NCI-H1436 (cell line): ENCODE results near the gene PPIF.
"Not testable (repeated sequence)": the region's sequence is repeated elsewhere in the genome, so short reads cannot be mapped to it uniquely, and the experiment has no call there.

Experiments
- DNase-seq: peaks from one replicate; lab custom pipeline; 2025; lab: John Stamatoyannopoulos, UW

Gene PPIF

DNA sequence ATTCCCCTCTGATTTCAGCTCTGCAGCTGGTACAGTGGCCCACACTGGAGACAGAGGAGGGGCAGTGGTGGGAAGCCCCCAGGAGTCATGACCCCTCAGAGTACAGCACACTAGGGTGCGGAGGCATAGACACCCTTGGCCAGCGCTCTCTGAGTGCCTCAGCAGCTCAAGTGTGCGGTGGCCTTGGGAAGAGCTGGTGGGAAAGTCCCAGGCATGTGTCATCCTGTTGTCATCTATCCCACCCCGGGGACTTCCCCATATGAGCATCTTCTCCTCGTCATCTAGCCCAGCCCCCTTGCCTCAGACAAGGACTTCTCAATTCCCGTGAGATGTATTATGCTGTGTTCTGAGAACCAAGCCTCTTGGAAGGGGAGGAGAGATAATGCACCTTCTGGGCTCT lies 15.6 kb upstream of the PPIF start:
- no peak for DNase-seq

DNA sequence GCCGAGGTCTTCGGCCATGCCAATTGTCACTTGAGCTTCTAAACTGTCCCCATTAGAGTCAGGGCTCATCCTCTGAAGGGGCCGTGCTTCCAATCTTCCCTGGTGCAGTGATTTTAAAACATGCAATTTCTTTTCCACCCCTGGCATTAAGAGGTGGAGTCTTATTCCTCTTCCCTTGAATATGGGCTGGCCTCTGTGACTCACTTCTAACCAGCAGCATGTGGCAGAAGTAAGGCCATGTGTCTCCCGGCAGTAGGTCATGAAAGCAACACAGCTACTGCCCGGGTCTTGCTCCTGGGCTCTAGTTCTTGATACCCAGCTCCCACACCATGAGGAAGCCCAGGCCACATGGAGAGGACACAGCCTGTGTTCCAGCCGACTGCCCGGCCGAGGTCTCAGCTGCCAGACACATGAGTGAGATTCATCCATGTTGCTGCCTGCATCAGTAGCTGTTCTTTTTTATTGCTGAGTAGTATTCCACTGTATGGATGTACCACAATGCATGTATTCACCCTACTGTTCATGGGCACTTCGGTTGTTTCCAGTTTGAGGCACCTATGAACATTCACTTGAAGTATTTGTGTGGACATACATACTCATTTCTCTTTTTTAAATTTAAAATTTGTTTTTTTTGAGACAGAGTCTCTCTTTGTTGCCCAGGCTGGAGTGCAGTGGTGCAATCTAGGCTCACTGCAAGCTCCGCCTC lies 14.5 kb upstream of the PPIF start:
- not testable (repeated sequence) for DNase-seq

DNA sequence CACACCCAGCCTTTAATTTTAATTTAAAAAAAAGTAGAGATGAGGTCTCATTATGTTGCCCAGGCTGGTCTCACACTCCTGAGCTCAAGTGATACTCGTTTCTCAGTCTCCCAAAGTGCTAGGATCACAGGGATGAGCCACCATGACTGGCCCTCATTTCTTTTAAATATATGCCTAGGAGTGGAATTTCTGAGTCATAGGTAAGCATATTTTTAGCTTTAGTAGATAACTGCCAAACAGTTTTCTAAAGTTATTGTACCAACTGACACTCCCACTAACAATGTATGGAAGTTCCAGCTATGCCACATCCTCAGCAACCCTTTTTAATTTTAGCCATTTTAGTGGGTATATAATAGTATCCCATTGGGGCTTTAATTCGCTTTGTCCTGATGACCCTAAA lies 13.8 kb upstream of the PPIF start:
- no peak for DNase-seq

DNA sequence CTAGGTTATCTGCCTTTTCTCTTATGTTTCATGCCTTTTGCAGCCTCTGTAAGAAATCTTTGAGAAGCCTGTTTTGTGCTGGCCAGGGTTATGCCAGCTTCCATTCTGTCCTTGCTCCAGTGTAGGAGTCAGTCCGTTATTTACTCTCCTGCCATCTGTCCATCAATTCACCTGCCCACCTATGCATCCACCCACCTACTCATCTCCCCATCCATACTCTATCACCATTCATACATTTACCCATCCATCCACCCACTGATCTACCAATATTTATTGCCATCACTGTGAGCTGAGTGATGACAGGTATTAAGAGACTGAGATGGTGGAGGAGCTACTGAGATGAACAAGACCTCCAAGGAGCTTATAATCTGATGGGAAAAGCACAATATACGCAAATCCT lies 12.7 kb upstream of the PPIF start:
- no peak for DNase-seq

DNA sequence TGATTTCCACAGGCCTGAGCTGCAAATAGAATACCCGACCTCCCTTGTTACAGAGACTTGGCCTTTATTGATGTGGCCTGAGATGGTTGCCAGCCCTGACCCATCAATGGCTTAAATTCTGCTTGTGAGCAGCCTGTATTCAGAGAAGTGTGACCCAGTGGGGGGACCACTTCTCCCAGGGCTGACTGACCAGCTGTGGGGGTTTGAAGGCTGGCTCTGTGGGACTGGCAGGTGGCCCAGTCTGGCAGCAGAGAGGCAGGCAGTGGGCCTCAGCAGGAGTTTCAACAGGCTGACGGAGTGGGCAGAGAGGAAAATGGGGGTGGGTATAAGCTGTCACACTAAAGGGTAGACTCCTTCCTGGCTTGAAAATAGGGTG lies 12.2 kb upstream of the PPIF start:
- DNase-seq: no peak

DNA sequence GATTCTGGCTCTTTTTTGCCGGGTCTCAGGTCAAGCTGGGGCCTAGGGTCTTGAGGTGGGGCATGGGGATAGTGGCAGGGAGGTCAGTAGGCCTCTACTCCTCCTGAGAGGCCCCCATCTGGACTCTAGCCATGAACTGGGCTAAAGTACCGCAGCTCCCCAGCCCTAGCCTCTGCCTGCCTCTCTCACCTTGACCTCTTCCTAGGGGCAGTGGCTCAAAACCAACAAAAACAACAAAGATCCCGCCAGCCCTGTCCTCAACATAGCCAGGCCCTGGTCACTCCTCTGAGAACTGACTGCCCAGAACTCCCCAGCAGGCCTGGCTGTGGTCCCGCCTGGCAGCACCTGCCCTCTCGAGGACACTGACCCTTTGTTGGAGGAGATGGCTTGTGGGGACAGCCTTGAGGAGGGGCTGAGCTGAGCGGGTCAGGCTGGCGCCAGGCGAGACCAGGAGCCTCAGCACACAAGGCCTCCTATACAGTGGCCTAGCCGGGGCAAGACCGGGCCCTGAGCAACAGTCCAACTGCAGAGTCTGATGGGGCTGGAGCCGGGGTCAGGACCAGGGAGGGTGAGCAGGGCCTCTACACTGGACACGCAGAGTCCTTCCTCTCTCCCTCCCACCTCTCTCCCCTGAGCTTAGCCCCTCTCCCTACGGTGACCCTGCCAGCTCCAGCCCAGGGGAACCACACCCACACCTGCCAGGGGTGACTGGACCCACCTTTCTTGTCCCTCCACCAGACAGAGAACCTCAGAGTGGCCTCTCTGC lies 11.6 kb upstream of the PPIF start:
- DNase-seq: no peak

DNA sequence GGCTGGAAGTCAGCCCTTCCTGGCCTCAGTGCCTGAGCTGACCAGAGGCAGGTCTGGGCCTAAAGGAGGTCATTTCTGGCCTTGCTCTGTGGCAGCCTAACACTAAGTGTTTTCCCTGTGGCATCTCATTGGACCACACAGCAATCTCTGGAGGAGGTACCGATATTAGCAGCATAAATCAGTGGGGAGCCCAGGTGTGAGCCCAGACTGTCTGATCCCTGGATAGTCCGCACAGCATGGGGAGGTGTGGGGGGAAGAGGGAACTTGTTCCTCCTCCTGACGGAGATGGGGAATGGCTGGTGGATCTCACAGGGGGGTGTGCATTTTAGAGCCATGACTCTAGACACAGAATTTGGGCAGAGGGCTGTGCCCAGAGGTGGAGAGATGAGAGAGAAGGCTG lies 11.0 kb upstream of the PPIF start:
- no peak for DNase-seq

DNA sequence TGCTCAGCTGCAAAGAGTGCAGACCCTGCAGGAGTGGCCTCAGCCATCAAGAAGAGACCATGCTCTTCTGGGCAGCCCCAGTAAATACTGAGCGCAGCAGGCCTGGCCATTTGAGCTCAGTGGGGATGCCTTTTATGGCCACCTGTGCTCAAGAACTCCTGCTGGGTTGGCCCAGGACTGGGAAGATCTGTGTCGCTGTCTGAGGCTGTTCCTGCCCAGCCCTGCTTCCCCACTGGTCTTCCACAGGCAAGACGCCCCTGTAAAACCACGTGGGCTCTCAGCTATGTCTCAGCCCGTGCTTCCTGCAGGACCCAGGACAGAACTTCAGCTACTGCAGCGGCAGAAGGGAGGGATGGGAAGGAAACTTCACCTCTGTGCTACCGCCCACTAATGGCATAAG lies 10.5 kb upstream of the PPIF start:
- no peak for DNase-seq

DNA sequence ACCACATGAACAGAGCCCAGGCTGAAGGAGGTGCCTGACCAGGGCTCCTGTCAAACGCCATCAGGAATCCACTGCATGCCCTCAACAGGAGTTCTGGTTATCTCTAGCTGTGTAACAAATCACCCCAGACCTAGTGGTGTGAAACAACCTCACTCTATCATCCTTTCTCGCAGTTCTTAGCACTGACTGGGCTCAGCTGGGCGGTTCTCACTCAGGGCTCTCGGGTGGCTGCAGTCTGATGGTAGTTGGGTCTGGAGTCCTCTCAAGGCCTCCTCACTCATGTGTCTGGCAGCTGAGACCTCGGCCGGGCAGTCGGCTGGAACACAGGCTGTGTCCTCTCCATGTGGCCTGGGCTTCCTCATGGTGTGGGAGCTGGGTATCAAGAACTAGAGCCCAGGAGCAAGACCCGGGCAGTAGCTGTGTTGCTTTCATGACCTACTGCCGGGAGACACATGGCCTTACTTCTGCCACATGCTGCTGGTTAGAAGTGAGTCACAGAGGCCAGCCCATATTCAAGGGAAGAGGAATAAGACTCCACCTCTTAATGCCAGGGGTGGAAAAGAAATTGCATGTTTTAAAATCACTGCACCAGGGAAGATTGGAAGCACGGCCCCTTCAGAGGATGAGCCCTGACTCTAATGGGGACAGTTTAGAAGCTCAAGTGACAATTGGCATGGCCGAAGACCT lies 9.3 kb upstream of the PPIF start:
- not testable (repeated sequence) for DNase-seq

DNA sequence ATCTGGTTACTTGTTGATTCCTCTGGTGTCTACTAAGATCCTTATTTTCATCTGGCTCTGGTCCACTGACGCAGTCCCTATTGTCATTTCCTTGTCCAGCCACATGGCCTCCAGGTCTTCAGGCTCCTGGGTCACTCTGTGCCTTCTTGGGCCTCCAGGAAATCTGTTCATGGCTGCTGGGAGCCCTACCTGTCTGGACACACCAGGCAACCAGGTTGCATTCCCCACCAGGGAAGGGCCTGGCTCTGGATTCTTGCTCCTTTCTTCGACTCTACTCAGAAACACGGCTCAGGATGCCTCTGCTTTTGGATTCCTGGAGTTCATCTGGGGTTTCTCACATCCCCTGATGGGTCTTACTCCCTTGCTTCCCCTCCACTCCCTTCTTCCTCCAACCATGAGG lies 8.0 kb upstream of the PPIF start:
- DNase-seq: no peak

DNA sequence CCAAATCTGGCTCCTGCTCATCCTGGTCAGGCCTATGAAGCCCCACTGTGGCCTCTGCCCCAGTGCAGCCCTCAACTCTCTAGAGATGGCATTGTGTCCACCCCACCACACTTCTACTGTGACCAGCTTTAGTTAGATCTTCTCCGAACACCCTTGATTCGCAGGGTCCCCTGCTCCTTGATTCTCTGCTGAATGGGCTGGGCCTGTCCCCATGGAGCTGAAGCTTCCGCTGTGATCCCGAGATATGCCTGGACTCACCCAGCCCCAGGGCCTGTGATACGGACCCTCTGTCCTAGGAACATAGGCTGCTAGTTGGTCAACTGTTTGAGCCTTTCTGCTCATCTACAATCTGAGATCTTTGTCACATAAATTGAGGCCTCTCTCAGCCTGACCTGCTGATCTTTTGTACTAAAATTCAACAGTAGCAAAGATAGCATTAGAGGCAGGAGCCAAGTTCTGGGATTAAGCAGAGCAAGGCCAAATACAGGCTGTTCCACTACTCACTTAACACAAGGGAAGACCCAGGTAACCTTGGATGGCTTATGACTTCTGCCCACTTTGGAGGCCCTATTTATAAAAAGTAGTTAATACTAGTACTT lies 6.5 kb upstream of the PPIF start:
- DNase-seq: no peak

DNA sequence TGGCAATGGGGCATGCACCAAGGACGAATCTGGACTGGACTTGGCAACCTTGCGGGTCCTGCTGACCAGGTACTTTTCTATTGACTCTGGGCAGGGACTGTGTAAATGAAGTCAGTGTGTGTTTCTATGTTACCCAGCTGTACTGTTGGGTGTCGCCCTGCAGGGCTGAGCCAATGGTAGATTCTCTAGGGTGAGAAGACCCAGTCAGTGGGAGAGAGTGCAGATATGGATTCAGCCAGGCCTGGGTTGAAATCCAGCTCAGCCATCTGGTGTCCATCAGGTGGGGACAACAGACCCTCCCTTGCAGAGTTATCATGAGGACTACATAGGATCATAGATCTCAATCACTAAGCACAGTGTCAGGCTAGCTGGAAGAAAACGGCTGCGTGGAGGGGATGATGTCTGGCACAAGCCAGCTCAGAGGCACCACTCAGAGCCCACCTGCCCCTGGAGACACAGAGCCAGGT lies 4.9 kb upstream of the PPIF start:
- no peak for DNase-seq

DNA sequence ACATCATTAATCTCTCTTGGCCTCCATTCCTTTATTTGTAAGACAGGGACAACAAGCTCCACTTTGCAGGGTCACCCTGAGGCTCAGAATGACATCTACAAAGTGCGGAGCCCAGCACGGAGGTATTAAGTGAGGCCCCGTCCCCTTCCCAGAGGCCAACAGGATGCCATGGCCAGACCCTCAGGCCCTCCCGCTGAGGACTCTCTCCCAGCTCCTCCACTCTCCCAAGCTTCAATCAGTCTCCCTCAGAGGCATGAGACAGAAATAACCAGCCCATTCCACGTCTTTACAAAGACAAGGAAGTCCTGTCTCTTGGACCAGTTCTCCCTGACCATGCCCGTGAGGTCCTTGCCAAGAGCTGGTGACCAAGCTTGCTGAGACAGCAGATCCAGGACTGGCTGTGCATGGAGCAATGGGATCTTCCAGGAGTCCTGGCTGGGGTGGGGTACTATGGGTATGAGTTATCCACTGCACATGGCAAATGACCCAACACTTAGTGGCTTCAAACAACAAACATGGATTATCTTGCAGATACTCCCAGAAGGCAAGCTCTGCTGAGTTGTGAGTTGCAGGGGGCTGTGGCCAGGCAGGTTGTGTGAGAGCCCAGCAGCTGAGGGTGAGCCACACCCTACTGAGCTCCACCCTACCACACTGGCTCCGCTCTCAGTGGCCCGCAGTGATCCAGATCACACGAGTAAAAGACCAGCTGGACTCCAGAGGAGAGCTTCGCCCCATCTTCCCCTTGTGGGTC lies 4.3 kb upstream of the PPIF start:
- DNase-seq: no peak

DNA sequence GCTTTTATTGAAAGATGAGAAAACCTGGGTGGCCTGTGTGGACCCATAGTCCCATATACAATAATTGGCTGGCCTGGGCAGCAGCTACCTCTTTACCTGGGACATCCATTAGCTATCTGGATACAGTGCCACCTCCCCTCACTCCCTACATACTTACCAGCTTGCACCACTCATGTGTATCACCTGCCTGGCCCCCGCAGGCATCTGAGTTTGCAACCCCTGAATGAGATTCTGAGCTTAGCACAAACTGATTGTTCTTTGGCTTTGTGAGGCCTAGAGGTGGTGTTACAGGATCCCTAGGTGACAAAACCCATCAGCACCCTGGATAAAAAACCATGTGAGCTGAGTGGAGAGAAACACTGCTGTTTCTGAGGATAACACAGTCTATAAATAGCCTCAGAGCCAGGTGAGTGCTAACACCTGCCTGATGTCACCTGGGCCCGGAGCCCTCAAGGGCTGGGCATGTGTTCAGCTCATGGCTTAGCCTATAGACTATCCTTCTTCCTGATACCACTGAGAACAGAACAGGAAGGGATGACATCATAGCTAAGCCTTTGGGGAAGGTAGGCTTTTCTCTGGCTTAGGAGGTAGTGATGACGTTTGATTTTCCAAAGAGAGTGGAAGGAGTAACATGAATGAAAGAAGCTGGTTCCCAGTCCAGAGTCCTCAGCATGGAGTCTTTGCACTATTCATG lies 2.6 kb upstream of the PPIF start:
- DNase-seq: peak; percentile 34

DNA sequence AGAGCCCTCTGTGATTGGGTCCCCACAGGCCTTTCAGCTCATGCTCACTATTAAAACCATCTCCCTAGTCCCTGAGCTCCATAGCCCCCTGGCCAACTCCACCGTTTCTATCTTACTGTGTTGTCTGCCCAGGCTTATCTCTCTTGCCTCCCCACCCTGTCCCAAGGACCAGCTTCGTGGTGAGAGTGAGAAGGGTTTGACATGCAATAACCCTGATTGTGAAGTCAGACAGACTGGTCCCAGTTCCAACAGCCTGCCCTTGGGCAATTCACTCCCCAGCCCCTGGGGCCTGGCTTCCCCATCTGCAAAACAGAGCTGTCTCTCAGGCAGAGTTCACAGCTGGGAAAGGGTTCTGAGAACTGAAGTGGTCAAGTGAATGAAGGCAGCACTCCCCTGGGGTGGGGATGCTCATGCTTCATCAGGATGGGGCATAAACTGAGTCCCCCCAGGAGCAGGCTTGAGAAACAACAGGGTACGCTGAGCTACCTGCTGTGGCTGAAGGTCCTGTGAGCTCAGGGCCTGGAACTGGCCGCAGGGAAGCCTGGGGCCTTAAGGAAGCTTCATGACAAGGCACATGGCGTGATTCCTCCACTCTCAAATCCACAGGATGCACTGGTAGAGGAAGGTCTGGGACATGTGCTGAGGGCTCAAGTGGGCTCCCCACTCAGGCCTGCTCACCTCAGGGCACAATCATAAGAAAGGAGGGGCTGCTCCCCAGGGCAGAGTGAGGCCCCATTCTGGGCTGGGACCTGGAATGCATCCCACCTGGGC lies 1.8 kb upstream of the PPIF start:
- no peak for DNase-seq

DNA sequence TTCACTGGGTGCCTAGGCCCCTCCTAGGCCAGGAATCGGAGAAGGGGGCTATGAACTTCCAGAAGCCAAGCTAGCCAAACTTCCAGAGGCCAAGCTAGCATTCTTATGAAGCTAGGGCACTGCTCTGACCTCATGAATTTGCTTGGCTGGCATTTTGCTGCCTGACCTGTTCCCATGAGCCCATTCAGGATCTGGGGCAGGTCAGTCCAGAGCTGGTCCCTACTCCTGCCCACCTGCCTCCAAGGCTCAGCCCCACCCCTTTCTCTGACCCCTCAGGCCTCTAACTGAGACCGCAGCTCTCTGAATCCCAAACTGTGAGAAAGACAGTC lies 1.3 kb upstream of the PPIF start:
- no peak for DNase-seq

DNA sequence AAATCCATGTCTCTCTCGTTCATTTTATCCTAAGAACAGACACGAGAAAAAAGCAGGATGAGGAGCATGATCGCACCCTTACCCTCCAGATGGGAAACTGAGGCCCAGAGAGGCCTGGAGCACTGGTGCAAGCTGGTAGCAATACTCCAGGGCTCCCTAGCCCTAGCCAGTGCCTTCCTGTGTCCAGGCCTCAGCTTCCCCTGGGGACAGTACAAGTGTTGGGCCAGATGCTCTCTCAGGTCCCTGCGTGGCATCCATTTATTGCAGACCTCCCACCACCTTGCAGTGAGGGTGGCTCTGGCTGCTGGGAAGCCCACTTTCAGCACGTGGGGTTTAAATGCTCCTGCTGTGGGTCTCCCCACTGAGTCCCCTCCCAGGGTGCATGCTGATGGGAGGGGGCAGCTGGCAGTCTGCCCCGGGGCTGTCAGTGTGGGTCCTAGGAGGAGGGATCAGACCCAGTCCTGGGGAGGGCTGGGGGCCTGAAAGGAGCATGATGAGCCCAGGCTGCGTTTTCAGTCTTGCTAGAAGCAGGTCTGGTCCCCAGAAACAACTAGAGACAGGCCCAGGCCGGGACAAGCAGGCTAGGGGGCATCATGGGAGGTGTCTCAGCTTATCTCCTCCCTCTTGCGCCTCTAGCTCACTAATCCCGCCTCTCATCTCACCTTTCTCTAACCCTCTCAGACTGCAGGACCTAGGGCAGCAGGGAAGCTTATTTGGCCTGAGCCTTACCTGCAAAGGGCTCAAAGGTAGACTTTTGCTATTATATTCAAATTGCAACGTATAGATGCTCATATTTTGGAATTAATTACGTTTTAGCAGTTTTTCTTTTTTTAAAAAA lies 662 bp upstream of the PPIF start:
- DNase-seq: no peak

DNA sequence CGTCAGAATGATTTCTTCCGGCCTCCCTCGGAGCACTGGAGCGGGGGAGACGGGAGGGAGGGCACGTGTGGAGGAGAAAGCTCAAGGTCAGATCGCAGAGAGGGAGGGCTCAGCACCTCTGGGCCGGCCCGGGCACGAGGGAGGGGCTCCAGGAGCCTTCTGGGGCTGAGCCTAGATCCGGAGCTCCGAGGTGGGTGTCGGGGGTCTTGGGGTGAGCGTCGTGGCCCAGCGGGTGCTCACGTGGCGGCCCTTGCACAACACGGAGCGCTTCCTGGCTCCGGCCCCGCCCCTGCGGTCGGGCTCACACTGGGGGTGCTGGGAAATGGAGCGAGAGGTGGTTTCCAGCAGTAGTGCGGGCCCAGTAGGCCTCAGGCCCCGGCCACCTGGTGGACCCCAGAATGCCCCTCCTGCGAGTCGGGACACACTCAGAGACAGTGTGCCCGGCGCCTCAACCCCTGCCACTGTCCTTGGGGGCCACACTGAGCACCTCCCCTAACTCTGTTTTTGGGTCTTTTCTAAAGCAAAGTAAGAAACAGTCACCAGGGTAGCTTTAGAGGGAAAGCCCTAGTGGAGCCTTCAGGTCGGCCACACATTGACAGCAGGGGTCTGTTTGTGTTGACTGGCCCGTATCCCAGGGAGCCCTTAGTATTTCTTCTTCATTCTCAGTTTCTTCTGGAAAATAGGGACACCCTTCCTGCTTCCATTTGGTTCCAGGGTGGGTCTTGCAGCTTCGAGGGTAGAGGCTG lies 798 bp downstream of the PPIF start:
- no peak for DNase-seq

DNA sequence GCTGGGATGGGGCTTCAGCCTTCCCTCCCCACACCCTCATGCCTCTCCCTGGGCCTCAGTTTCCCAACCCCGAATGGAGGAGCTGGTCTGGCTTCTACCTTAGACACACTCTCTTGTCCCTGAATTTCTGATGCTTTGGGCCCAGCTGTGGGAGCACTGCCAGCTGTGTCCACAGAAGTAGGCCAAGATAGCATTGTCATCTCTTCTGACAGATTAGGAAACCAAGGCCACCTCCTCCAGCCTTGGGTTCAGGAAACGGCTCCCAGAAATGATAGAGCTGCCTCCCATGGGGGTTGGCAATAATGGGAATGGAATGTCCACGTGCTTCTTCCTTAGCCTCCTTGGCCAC lies 1.3 kb downstream of the PPIF start:
- DNase-seq: no peak
